Measurements from ENCODE around the gene TINAGL1. TPM values are rescaled to one million over a fixed set of nuclear protein-coding genes. Genes with fewer than 3 reads are reported as not detected.

Gene TINAGL1
- total and polyA plus RNA-seq, 2 experiments from 2014 or later, result 1.1 to 3.5 TPM

- Histone ChIP-seq H3K27me3 (replicated peaks; ENCODE audit: insufficient read depth) (no peaks in the 10 kb centered on the region), H3K4me1 (ENCODE audit: insufficient read depth) (peaks cover 11% of the 10 kb centered on the region), H3K9ac (no peak overlapping the region), H2AFZ (no peak overlapping the region), H3K79me2 (ENCODE audit: insufficient read depth) (no peaks in the 10 kb centered on the region), H3F3A (ENCODE audit: insufficient read depth) (no peaks in the 10 kb centered on the region), H3K9me3 (ENCODE audit: low read depth) (no peaks in the 10 kb centered on the region), H3K36me3 (ENCODE audit: low read depth) (no peaks in the 10 kb centered on the region), H3K9me2 (ENCODE audit: insufficient read depth) (no peaks in the 10 kb centered on the region), H3K4me3 (no peak overlapping the region), H3K27ac (no peak overlapping the region), H4K20me1 (ENCODE audit: insufficient read depth) (no peaks in the 10 kb centered on the region), H3K4me2 (ENCODE audit: unreplicated experiment) (no peak overlapping the region)
- WGBS, 2 experiments (ENCODE audit: low coverage in 1 of 2, low lambda C conversion rate in 2 of 2, missing lambda C conversion rate in 2 of 2), result 91 to 94% methylated on average over 2 of the region's 2 CpGs
- in situ Hi-C loops (cut with MboI), result no loop called here
- TF ChIP-seq EZH2phosphoT487 (IDR thresholded peaks at IDR 0.05; ENCODE audit: insufficient read depth, low read depth), result no peak
- DNase-seq, result no peak
Measured at GRCh38 chr1:31602081-31602480, 25.8 kb downstream of the TINAGL1 start.

GRCh38 chr1:31605908-31606427 lies 29.7 kb downstream of the TINAGL1 start:
- H3K79me2 ChIP-seq (ENCODE audit: insufficient read depth), result no peaks in the 10 kb centered on the region
- peaks cover 19% of the 10 kb centered on the region for H3K4me1 ChIP-seq (ENCODE audit: insufficient read depth)
- H3K9me2 ChIP-seq (ENCODE audit: insufficient read depth), result no peaks in the 10 kb centered on the region
- no peak overlapping the region for H3K4me3 ChIP-seq
- no peak overlapping the region for H3K9ac ChIP-seq
- TF ChIP-seq EZH2phosphoT487 (IDR thresholded peaks at IDR 0.05; ENCODE audit: insufficient read depth, low read depth) (no peak), EZH2 (IDR thresholded peaks at IDR 0.05; ENCODE audit: insufficient read depth, poor library complexity, severe bottlenecking) (no peak)
- peaks cover 9% of the 10 kb centered on the region for H3F3A ChIP-seq (ENCODE audit: insufficient read depth)
- no peak overlapping the region for H3K4me2 ChIP-seq (ENCODE audit: unreplicated experiment)
- WGBS, 2 experiments (ENCODE audit: low coverage in 1 of 2, low lambda C conversion rate in 2 of 2, missing lambda C conversion rate in 2 of 2), result 75 to 82% methylated on average over 4 of the region's 4 CpGs
- peak overlapping the region; percentile 51 for H3K27ac ChIP-seq
- no peaks in the 10 kb centered on the region for H4K20me1 ChIP-seq (ENCODE audit: insufficient read depth)
- no peaks in the 10 kb centered on the region for H3K9me3 ChIP-seq (ENCODE audit: low read depth)
- peak overlapping the region; percentile 23; the same call in 1 of the 2 replicates for H2AFZ ChIP-seq
- DNase-seq, result peak; percentile 84
- no peaks in the 10 kb centered on the region for H3K27me3 ChIP-seq (replicated peaks; ENCODE audit: insufficient read depth)
- in situ Hi-C loops (cut with MboI), result no loop called here
- H3K36me3 ChIP-seq (ENCODE audit: low read depth), result no peaks in the 10 kb centered on the region

GRCh38 chr1:31607360-31607759 lies 31.0 kb downstream of the TINAGL1 start:
- Histone ChIP-seq H3K9ac (no peak overlapping the region), H3K4me2 (ENCODE audit: unreplicated experiment) (no peak overlapping the region), H3K9me3 (ENCODE audit: low read depth) (no peaks in the 10 kb centered on the region), H3K36me3 (ENCODE audit: low read depth) (no peaks in the 10 kb centered on the region), H2AFZ (no peak overlapping the region), H3K4me1 (ENCODE audit: insufficient read depth) (peaks cover 19% of the 10 kb centered on the region), H3K79me2 (ENCODE audit: insufficient read depth) (no peaks in the 10 kb centered on the region), H3K27ac (no peak overlapping the region), H3F3A (ENCODE audit: insufficient read depth) (peaks cover 9% of the 10 kb centered on the region), H3K27me3 (replicated peaks; ENCODE audit: insufficient read depth) (no peaks in the 10 kb centered on the region), H3K4me3 (no peak overlapping the region), H4K20me1 (ENCODE audit: insufficient read depth) (no peaks in the 10 kb centered on the region), H3K9me2 (ENCODE audit: insufficient read depth) (no peaks in the 10 kb centered on the region)
- DNase-seq, result no peak
- in situ Hi-C loops (cut with MboI), result no loop called here
- 93 to 95% methylated on average over 5 of the region's 5 CpGs for WGBS, 2 experiments (ENCODE audit: low coverage in 1 of 2, low lambda C conversion rate in 2 of 2, missing lambda C conversion rate in 2 of 2)
- TF ChIP-seq EZH2phosphoT487 (IDR thresholded peaks at IDR 0.05; ENCODE audit: insufficient read depth, low read depth) (no peak), EZH2 (IDR thresholded peaks at IDR 0.05; ENCODE audit: insufficient read depth, poor library complexity, severe bottlenecking) (no peak)

- H3K9me3 ChIP-seq (ENCODE audit: low read depth), result no peaks in the 10 kb centered on the region
- in situ Hi-C loops (cut with MboI), result no loop called here
- H3K27me3 ChIP-seq (replicated peaks; ENCODE audit: insufficient read depth), result no peaks in the 10 kb centered on the region
- no peaks in the 10 kb centered on the region for H3K79me2 ChIP-seq (ENCODE audit: insufficient read depth)
- peak overlapping the region; percentile 49 for H2AFZ ChIP-seq
- 0 to 3% methylated on average over 1 of the region's 1 CpG for WGBS, 2 experiments (ENCODE audit: low coverage in 1 of 2, low lambda C conversion rate in 2 of 2, missing lambda C conversion rate in 2 of 2)
- no peak for DNase-seq
- no peaks in the 10 kb centered on the region for H3K36me3 ChIP-seq (ENCODE audit: low read depth)
- no peak overlapping the region for H3K4me2 ChIP-seq (ENCODE audit: unreplicated experiment)
- H3K9ac ChIP-seq, result no peak overlapping the region
- H3K4me3 ChIP-seq, result no peak overlapping the region
- no peak overlapping the region for H3K27ac ChIP-seq
- peaks cover 9% of the 10 kb centered on the region for H3F3A ChIP-seq (ENCODE audit: insufficient read depth)
- no peaks in the 10 kb centered on the region for H3K9me2 ChIP-seq (ENCODE audit: insufficient read depth)
- peaks cover 19% of the 10 kb centered on the region for H3K4me1 ChIP-seq (ENCODE audit: insufficient read depth)
- TF ChIP-seq EZH2 (IDR thresholded peaks at IDR 0.05; ENCODE audit: insufficient read depth, poor library complexity, severe bottlenecking), result no peak
- TF ChIP-seq EZH2phosphoT487 (IDR thresholded peaks at IDR 0.05; ENCODE audit: insufficient read depth, low read depth), result no peak
- H4K20me1 ChIP-seq (ENCODE audit: insufficient read depth), result no peaks in the 10 kb centered on the region
Measured at GRCh38 chr1:31609514-31610118, 33.3 kb downstream of the TINAGL1 start.
